ENCODE results near the gene S100A1. TPM values are rescaled to one million over a fixed set of nuclear protein-coding genes. Genes with fewer than 3 reads are reported as not detected.

The S100A1 gene
- total and polyA plus RNA-seq, 4 donors: 0.31 to 1.8 (median 0.91) TPM; not detected in 1

DNA sequence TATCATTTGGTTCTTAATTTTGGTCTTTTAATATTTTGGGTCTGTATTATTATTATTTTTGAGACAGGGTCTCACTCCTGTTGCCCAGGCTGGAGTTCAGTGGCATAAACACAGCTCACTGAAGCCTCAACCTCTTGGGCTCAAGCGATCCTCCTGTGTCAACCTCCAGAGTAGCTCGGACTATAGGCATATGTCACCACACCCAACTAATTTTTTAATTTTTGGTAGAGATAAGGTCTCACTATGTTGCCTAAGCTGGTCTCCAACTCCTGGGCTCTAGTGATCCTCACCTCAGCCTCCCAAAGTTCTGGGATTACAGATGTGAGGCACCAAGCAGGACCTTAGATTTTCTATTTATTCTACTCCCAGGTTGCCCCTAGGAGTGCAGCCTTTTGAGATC, 45.3 kb downstream of the S100A1 start:
- TF ChIP-seq, protein P1, sequence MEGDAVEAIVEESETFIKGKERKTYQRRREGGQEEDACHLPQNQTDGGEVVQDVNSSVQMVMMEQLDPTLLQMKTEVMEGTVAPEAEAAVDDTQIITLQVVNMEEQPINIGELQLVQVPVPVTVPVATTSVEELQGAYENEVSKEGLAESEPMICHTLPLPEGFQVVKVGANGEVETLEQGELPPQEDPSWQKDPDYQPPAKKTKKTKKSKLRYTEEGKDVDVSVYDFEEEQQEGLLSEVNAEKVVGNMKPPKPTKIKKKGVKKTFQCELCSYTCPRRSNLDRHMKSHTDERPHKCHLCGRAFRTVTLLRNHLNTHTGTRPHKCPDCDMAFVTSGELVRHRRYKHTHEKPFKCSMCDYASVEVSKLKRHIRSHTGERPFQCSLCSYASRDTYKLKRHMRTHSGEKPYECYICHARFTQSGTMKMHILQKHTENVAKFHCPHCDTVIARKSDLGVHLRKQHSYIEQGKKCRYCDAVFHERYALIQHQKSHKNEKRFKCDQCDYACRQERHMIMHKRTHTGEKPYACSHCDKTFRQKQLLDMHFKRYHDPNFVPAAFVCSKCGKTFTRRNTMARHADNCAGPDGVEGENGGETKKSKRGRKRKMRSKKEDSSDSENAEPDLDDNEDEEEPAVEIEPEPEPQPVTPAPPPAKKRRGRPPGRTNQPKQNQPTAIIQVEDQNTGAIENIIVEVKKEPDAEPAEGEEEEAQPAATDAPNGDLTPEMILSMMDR (IDR thresholded peaks at IDR 0.05; ENCODE audit: control extremely low read depth, extremely low read depth): no peak
- no peak overlapping the region for H3K27ac ChIP-seq (ENCODE audit: low read depth in 1 of 2, low read length in 1 of 2)
- no peak overlapping the region for H3K9ac ChIP-seq (ENCODE audit: insufficient read depth in 1 of 2, low read length in 2 of 2)
- peaks cover 3 to 23% (median 8%) of the 10 kb centered on the region in 5 donors for H3K4me1 ChIP-seq (ENCODE audit: control insufficient read depth in 5 of 5, insufficient read depth in 5 of 5, low read length in 5 of 5)
- H3K36me3 ChIP-seq (ENCODE audit: control insufficient read depth in 4 of 4, insufficient read depth in 4 of 4, low read length in 4 of 4): peaks cover 0 to 11% (median 3%) of the 10 kb centered on the region in 4 donors
- no peaks in the 10 kb centered on the region for H3K9me3 ChIP-seq (ENCODE audit: control insufficient read depth in 4 of 4, insufficient read depth in 3 of 4, low read length in 3 of 4)
- 95 to 100% methylated on average over 2 of the region's 2 CpGs for WGBS, 2 donors
- ATAC-seq (ENCODE audit: insufficient read depth, low FRiP score): no peak
- peaks cover 0 to 8% (median 7%) of the 10 kb centered on the region in 3 donors for H3K27me3 ChIP-seq (ENCODE audit: control insufficient read depth in 3 of 3, insufficient read depth in 3 of 3, low read length in 2 of 3)
- H3K4me3 ChIP-seq: no peak overlapping the region
- DNase-seq: no peak

DNA sequence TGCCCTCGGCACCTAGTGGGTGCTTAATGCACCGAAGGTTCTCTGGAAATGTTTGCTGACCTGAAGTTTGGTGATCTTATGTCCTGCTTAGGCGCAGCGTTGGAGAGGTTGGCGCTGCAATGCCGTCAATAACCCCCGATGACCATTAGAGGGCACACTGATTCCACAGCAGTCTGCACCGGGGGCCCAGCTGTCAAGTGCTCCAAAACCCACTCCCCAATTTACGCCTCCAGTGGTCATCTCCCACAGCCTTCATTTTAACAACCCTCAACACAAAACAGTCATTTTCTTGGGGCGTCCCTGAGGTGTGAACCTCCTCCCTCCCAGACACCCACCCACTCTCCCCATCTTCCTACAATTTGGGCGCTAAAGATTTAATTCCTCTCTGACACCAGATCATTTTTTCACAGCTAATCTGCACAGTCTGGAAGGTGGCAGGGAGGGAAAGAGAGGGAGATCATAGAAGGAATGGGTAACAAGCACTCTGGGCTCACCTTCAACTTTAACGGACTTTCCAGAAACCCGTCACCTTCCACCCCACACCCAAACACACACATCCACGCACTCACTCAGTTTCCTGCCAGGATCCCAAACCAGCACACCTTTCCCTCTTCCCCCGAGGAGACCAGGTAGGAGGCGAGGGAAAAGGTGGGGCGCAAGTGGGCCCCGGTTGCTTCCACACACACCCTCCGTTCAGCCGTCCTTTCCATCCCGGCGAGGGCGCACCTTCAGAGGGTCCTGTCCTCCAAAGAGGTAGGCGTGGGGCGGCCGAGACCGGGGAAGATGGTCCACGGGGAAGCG, 49.7 kb downstream of the S100A1 start:
- Histone ChIP-seq H3K4me1 (ENCODE audit: control insufficient read depth in 5 of 5, insufficient read depth in 5 of 5, low read length in 5 of 5) (peaks cover 0 to 25% (median 2%) of the 10 kb centered on the region in 5 donors), H3K4me3 (peak overlapping the region; percentile 91), H3K27ac (ENCODE audit: low read depth in 1 of 2, low read length in 1 of 2) (peak overlapping the region in 1 of 2 donors; percentile 86), H3K9ac (ENCODE audit: insufficient read depth in 1 of 2, low read length in 2 of 2) (no peak overlapping the region), H3K9me3 (ENCODE audit: control insufficient read depth in 4 of 4, insufficient read depth in 3 of 4, low read length in 3 of 4) (no peaks in the 10 kb centered on the region), H3K36me3 (ENCODE audit: control insufficient read depth in 4 of 4, insufficient read depth in 4 of 4, low read length in 4 of 4) (peaks cover 0 to 5% (median 0%) of the 10 kb centered on the region in 4 donors), H3K27me3 (ENCODE audit: control insufficient read depth in 3 of 3, insufficient read depth in 3 of 3, low read length in 2 of 3) (peaks cover 0 to 40% (median 32%) of the 10 kb centered on the region in 3 donors)
- ATAC-seq (ENCODE audit: insufficient read depth, low FRiP score): peak; percentile 54
- DNase-seq: peak; percentile 50 to 64 (median 63)
- TF ChIP-seq, protein P1 (IDR thresholded peaks at IDR 0.05; ENCODE audit: control extremely low read depth, extremely low read depth): peak; percentile 78
- 3 to 5% methylated on average over 29 of the region's 29 CpGs for WGBS, 2 donors

DNA sequence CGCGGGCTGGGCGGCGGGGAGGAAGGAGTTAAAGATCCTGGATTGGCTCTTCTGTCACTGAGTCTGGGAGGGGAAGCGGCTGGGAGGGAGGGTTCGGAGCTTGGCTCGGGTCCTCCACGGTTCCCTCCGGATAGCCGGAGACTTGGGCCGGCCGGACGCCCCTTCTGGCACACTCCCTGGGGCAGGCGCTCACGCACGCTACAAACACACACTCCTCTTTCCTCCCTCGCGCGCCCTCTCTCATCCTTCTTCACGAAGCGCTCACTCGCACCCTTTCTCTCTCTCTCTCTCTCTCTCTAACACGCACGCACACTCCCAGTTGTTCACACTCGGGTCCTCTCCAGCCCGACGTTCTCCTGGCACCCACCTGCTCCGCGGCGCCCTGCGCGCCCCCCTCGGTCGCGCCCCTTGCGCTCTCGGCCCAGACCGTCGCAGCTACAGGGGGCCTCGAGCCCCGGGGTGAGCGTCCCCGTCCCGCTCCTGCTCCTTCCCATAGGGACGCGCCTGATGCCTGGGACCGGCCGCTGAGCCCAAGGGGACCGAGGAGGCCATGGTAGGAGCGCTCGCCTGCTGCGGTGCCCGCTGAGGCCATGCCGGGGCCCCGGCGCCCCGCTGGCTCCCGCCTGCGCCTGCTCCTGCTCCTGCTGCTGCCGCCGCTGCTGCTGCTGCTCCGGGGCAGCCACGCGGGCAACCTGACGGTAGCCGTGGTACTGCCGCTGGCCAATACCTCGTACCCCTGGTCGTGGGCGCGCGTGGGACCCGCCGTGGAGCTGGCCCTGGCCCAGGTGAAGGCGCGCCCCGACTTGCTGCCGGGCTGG, 50.5 kb downstream of the S100A1 start, which contains the start of gene NPR1:
Gene NPR1 (plus strand): TSS at position 170 of the 818 bp plus-strand sequence. CDS start 421 bp downstream, at position 591.
- Histone ChIP-seq H3K27me3 (ENCODE audit: control insufficient read depth in 3 of 3, insufficient read depth in 3 of 3, low read length in 2 of 3) (peaks cover 0 to 40% (median 32%) of the 10 kb centered on the region in 3 donors), H3K36me3 (ENCODE audit: control insufficient read depth in 4 of 4, insufficient read depth in 4 of 4, low read length in 4 of 4) (peaks cover 0 to 5% (median 0%) of the 10 kb centered on the region in 4 donors), H3K9me3 (ENCODE audit: control insufficient read depth in 4 of 4, insufficient read depth in 3 of 4, low read length in 3 of 4) (no peaks in the 10 kb centered on the region), H3K4me1 (ENCODE audit: control insufficient read depth in 5 of 5, insufficient read depth in 5 of 5, low read length in 5 of 5) (peaks cover 0 to 25% (median 2%) of the 10 kb centered on the region in 5 donors), H3K27ac (ENCODE audit: low read depth in 1 of 2, low read length in 1 of 2) (peak within 1 kb of the TSS; percentile 24 to 86), H3K9ac (ENCODE audit: insufficient read depth in 1 of 2, low read length in 2 of 2) (no peak within 1 kb of the TSS), H3K4me3 (peak within 1 kb of the TSS; percentile 91)
- ATAC-seq (ENCODE audit: insufficient read depth, low FRiP score) (peak; percentile 59), DNase-seq (peak; percentile 52 to 69 (median 56))
- TF ChIP-seq, protein P1 (IDR thresholded peaks at IDR 0.05; ENCODE audit: control extremely low read depth, extremely low read depth): no peak
- 1% methylated on average over 63 to 78 of the region's 78 CpGs for WGBS, 2 donors

Measured in lung (tissue), 12 donors.